Measurements from ENCODE around the gene IKZF1. TPM values are rescaled to one million over a fixed set of nuclear protein-coding genes. Genes with fewer than 3 reads are reported as not detected.

IKZF1 gene
- total RNA-seq, 1 donor from 2014 or later: 3.6 TPM

GRCh38 chr7:50317221-50317678 is 12.7 kb downstream of the IKZF1 start:
- Histone ChIP-seq H3K27ac (no peak overlapping the region), H3K27me3 (no peaks in the 10 kb centered on the region), H3K9me3 (no peaks in the 10 kb centered on the region), H3K4me3 (no peak overlapping the region), H3K4me1 (no peaks in the 10 kb centered on the region), H3K36me3 (no peaks in the 10 kb centered on the region)
- no peak for TF ChIP-seq CTCF (IDR thresholded peaks at IDR 0.05)
- DNase-seq (ENCODE audit: low spot score in 2 of 2): no peak
- intact Hi-C loops (cut with DNase I): no loop called here

GRCh38 chr7:50317697-50318669 is 13.5 kb downstream of the IKZF1 start:
- Histone ChIP-seq H3K9me3 (no peaks in the 10 kb centered on the region), H3K36me3 (no peaks in the 10 kb centered on the region), H3K27me3 (no peaks in the 10 kb centered on the region), H3K4me1 (no peaks in the 10 kb centered on the region), H3K4me3 (no peak overlapping the region), H3K27ac (no peak overlapping the region)
- intact Hi-C loops (cut with DNase I): no loop called here
- DNase-seq (ENCODE audit: low spot score in 2 of 2): no peak
- no peak for TF ChIP-seq CTCF (IDR thresholded peaks at IDR 0.05)

- no peak for TF ChIP-seq CTCF (IDR thresholded peaks at IDR 0.05)
- Histone ChIP-seq H3K36me3 (no peaks in the 10 kb centered on the region), H3K27ac (no peak overlapping the region), H3K4me3 (no peak overlapping the region), H3K27me3 (no peaks in the 10 kb centered on the region), H3K9me3 (no peaks in the 10 kb centered on the region), H3K4me1 (no peaks in the 10 kb centered on the region)
- no peak for DNase-seq (ENCODE audit: low spot score in 2 of 2)
- intact Hi-C loops (cut with DNase I): no loop called here
Observed at GRCh38 chr7:50321487-50322067, 17.1 kb downstream of the IKZF1 start.

- Histone ChIP-seq H3K27me3 (no peaks in the 10 kb centered on the region), H3K36me3 (no peaks in the 10 kb centered on the region), H3K4me1 (no peaks in the 10 kb centered on the region), H3K4me3 (no peak overlapping the region), H3K9me3 (no peaks in the 10 kb centered on the region), H3K27ac (no peak overlapping the region)
- no peak for DNase-seq (ENCODE audit: low spot score in 2 of 2)
- TF ChIP-seq CTCF (IDR thresholded peaks at IDR 0.05): no peak
- intact Hi-C loops (cut with DNase I): no loop called here
Observed at GRCh38 chr7:50324113-50324512, 19.6 kb downstream of the IKZF1 start.

GRCh38 chr7:50327443-50327842 is 22.9 kb downstream of the IKZF1 start:
- DNase-seq (ENCODE audit: low spot score in 2 of 2): no peak
- no peak for TF ChIP-seq CTCF (IDR thresholded peaks at IDR 0.05)
- H3K27ac ChIP-seq: no peak overlapping the region
- no peak overlapping the region for H3K4me3 ChIP-seq
- H3K4me1 ChIP-seq: no peaks in the 10 kb centered on the region
- no peaks in the 10 kb centered on the region for H3K27me3 ChIP-seq
- intact Hi-C loops (cut with DNase I): no loop called here
- no peaks in the 10 kb centered on the region for H3K36me3 ChIP-seq
- no peaks in the 10 kb centered on the region for H3K9me3 ChIP-seq
